ENCODE measurements around the gene IRF2.

The IRF2 gene

GRCh38 chr4:184399512-184399908, 74.8 kb downstream of the IRF2 start:
- Histone ChIP-seq H3K79me2 (ENCODE audit: insufficient read depth, low read length) (no peaks in the 10 kb centered on the region), H3K4me3 (ENCODE audit: low read depth in 1 of 2, low read length in 2 of 2) (no peak overlapping the region), H3K27me3 (ENCODE audit: insufficient read depth, low read length, poor library complexity) (no peaks in the 10 kb centered on the region), H3K9me3 (ENCODE audit: insufficient read depth, low read length, severe bottlenecking) (no peaks in the 10 kb centered on the region), H2AFZ (ENCODE audit: low read depth, low read length) (no peak overlapping the region), H3K4me1 (ENCODE audit: insufficient read depth, low read length) (no peaks in the 10 kb centered on the region), H3K4me2 (ENCODE audit: insufficient read depth, low read length) (no peak overlapping the region), H3K27ac (ENCODE audit: low read length) (no peak overlapping the region), H4K20me1 (ENCODE audit: insufficient read depth, low read length) (no peaks in the 10 kb centered on the region), H3K36me3 (ENCODE audit: insufficient read depth, low read length) (peaks cover 63% of the 10 kb centered on the region), H3K9ac (ENCODE audit: low read depth, low read length) (no peak overlapping the region)
- DNase-seq = no peak
- ATAC-seq (ENCODE audit: insufficient read depth, low read depth) = no peak
- TF ChIP-seq CTCF (IDR thresholded peaks at IDR 0.05; ENCODE audit: borderline replicate concordance, extremely low read depth, low read length, poor library complexity, severe bottlenecking) (no peak), EZH2 (IDR thresholded peaks at IDR 0.05; ENCODE audit: borderline replicate concordance, low read depth, low read length, severe bottlenecking) (no peak)

GRCh38 chr4:184398741-184399511, 75.4 kb downstream of the IRF2 start:
- Histone ChIP-seq H2AFZ (ENCODE audit: low read depth, low read length) (no peak overlapping the region), H3K79me2 (ENCODE audit: insufficient read depth, low read length) (no peaks in the 10 kb centered on the region), H3K36me3 (ENCODE audit: insufficient read depth, low read length) (peaks cover 66% of the 10 kb centered on the region), H3K4me2 (ENCODE audit: insufficient read depth, low read length) (no peak overlapping the region), H3K4me1 (ENCODE audit: insufficient read depth, low read length) (no peaks in the 10 kb centered on the region), H4K20me1 (ENCODE audit: insufficient read depth, low read length) (no peaks in the 10 kb centered on the region), H3K27ac (ENCODE audit: low read length) (no peak overlapping the region), H3K27me3 (ENCODE audit: insufficient read depth, low read length, poor library complexity) (no peaks in the 10 kb centered on the region), H3K9ac (ENCODE audit: low read depth, low read length) (no peak overlapping the region), H3K4me3 (ENCODE audit: low read depth in 1 of 2, low read length in 2 of 2) (no peak overlapping the region), H3K9me3 (ENCODE audit: insufficient read depth, low read length, severe bottlenecking) (no peaks in the 10 kb centered on the region)
- TF ChIP-seq CTCF (IDR thresholded peaks at IDR 0.05; ENCODE audit: borderline replicate concordance, extremely low read depth, low read length, poor library complexity, severe bottlenecking) = no peak
- TF ChIP-seq EZH2 (IDR thresholded peaks at IDR 0.05; ENCODE audit: borderline replicate concordance, low read depth, low read length, severe bottlenecking) = no peak
- DNase-seq (no peak), ATAC-seq (ENCODE audit: insufficient read depth, low read depth) (no peak)

GRCh38 chr4:184397516-184398163, 76.7 kb downstream of the IRF2 start:
- no peak overlapping the region for H3K27ac ChIP-seq (ENCODE audit: low read length)
- H2AFZ ChIP-seq (ENCODE audit: low read depth, low read length) = no peak overlapping the region
- H3K36me3 ChIP-seq (ENCODE audit: insufficient read depth, low read length) = peaks cover 66% of the 10 kb centered on the region
- H3K4me3 ChIP-seq (ENCODE audit: low read depth in 1 of 2, low read length in 2 of 2) = no peak overlapping the region
- H3K9ac ChIP-seq (ENCODE audit: low read depth, low read length) = no peak overlapping the region
- H4K20me1 ChIP-seq (ENCODE audit: insufficient read depth, low read length) = no peaks in the 10 kb centered on the region
- no peak for ATAC-seq (ENCODE audit: insufficient read depth, low read depth)
- no peaks in the 10 kb centered on the region for H3K9me3 ChIP-seq (ENCODE audit: insufficient read depth, low read length, severe bottlenecking)
- TF ChIP-seq CTCF (IDR thresholded peaks at IDR 0.05; ENCODE audit: borderline replicate concordance, extremely low read depth, low read length, poor library complexity, severe bottlenecking) (no peak), EZH2 (IDR thresholded peaks at IDR 0.05; ENCODE audit: borderline replicate concordance, low read depth, low read length, severe bottlenecking) (no peak)
- no peak overlapping the region for H3K4me2 ChIP-seq (ENCODE audit: insufficient read depth, low read length)
- no peak for DNase-seq
- no peaks in the 10 kb centered on the region for H3K79me2 ChIP-seq (ENCODE audit: insufficient read depth, low read length)
- no peaks in the 10 kb centered on the region for H3K27me3 ChIP-seq (ENCODE audit: insufficient read depth, low read length, poor library complexity)
- no peaks in the 10 kb centered on the region for H3K4me1 ChIP-seq (ENCODE audit: insufficient read depth, low read length)

Data from DND-41 (cell line).